GM23338 (cell line): ENCODE data around the gene DLG2. TPM values are rescaled to one million over a fixed set of nuclear protein-coding genes. Genes with fewer than 3 reads are reported as not detected.

ENCODE experiments used
- ATAC-seq: fragments of 200-7000 bp; cut with Tn5 transposase; 3 replicates; pipeline ENCODE4 v1.9.1; 2020
- DNase-seq: peaks from one replicate; pipeline ENCODE4 v3.0.0-alpha.2; 2015; ENCODE audit warnings: low spot score
- H2AFZ ChIP-seq: fragments of 200-600 bp; sonication (generic); 2 replicates; pipeline ENCODE4 v1.8.0; 2016; ENCODE audit warnings: antibody characterized with exemption, mild to moderate bottlenecking, moderate library complexity
- H3F3A ChIP-seq: fragments of 200-600 bp; sonication (generic); replicated peaks from 2 replicates; pipeline ENCODE4 v1.8.0; 2017; ENCODE audit warnings: antibody characterized with exemption, mixed run types, low read depth
- H3K27ac ChIP-seq: fragments of 200-600 bp; sonication (generic); 2 replicates; pipeline ENCODE4 v1.6.1; 2016; ENCODE audit warnings: low read depth
- H3K27me3 ChIP-seq: fragments of 200-600 bp; sonication (generic); 2 replicates; pipeline ENCODE4 v1.8.0; 2016; ENCODE audit warnings: mild to moderate bottlenecking, mixed run types, moderate library complexity; ENCODE audit not compliant: insufficient read depth
- H3K36me3 ChIP-seq: fragments of 200-600 bp; sonication (generic); 2 replicates; pipeline ENCODE4 v1.8.0; 2016; ENCODE audit warnings: mild to moderate bottlenecking; ENCODE audit not compliant: insufficient read depth
- H3K4me1 ChIP-seq: fragments of 200-600 bp; sonication (generic); 2 replicates; pipeline ENCODE4 v1.8.0; 2016; ENCODE audit warnings: mild to moderate bottlenecking, moderate library complexity; ENCODE audit not compliant: insufficient read depth
- H3K4me2 ChIP-seq: fragments of 200-600 bp; sonication (generic); 2 replicates; pipeline ENCODE4 v1.7.1; 2017; ENCODE audit warnings: mixed run types
- H3K4me3 ChIP-seq: fragments of 200-600 bp; sonication (generic); 2 replicates; pipeline ENCODE4 v1.6.1; 2016; ENCODE audit warnings: mixed run types
- H3K79me2 ChIP-seq: fragments of 200-600 bp; sonication (generic); replicated peaks from 2 replicates; pipeline ENCODE4 v1.8.0; 2017; ENCODE audit warnings: mild to moderate bottlenecking; ENCODE audit not compliant: insufficient read depth
- H3K9me2 ChIP-seq: fragments of 200-600 bp; sonication (generic); 2 replicates; pipeline ENCODE4 v1.8.0; 2017; ENCODE audit not compliant: insufficient read depth
- H4K20me1 ChIP-seq: fragments of 200-600 bp; sonication (generic); replicated peaks from 2 replicates; pipeline ENCODE4 v1.8.0; 2017; ENCODE audit warnings: mild to moderate bottlenecking; ENCODE audit not compliant: insufficient read depth
- H3K27ac Mint-ChIP-seq: 2 replicates; pipeline ENCODE4 v1.8.0; 2020; ENCODE audit warnings: inconsistent platforms, mild to moderate bottlenecking, moderate library complexity, mixed read lengths
- H3K27me3 Mint-ChIP-seq: 3 replicates; pipeline ENCODE4 v1.8.0; 2022; ENCODE audit warnings: low read depth, mild to moderate bottlenecking, moderate library complexity, mixed read lengths, inconsistent platforms; ENCODE audit not compliant: insufficient read depth, poor library complexity
- H3K36me3 Mint-ChIP-seq: 3 replicates; pipeline ENCODE4 v1.8.0; 2021; ENCODE audit warnings: low read depth, mild to moderate bottlenecking, inconsistent platforms, moderate library complexity, mixed read lengths
- H3K4me1 Mint-ChIP-seq: 3 replicates; pipeline ENCODE4 v1.8.0; 2020; ENCODE audit warnings: mild to moderate bottlenecking, inconsistent platforms, mixed read lengths
- H3K4me3 Mint-ChIP-seq: 3 replicates; pipeline ENCODE4 v1.8.0; 2021; ENCODE audit warnings: moderate library complexity, mild to moderate bottlenecking, inconsistent platforms, mixed read lengths
- H3K9me3 Mint-ChIP-seq: 3 replicates; pipeline ENCODE4 v1.8.0; 2020; ENCODE audit warnings: moderate library complexity, mild to moderate bottlenecking, inconsistent platforms, mixed read lengths
- CREB1 ChIP-seq: fragments of 250-450 bp; sonication (Bioruptor Pico); IDR thresholded peaks from 2 replicates; pipeline ENCODE4 v1.5.0; 2020; ENCODE audit warnings: low read depth, mild to moderate bottlenecking, moderate library complexity
- EZH2 ChIP-seq: fragments of 200-600 bp; sonication (generic); IDR thresholded peaks from one replicate; pipeline ENCODE4 v1.8.0; 2017; ENCODE audit warnings: antibody characterized with exemption, mild to moderate bottlenecking, low read depth; ENCODE audit not compliant: unreplicated experiment
- EZH2phosphoT487 ChIP-seq: fragments of 200-600 bp; sonication (generic); IDR thresholded peaks from one replicate; pipeline ENCODE4 v1.8.1; 2018; ENCODE audit warnings: antibody characterized with exemption; ENCODE audit not compliant: unreplicated experiment
- JUNB ChIP-seq: IDR thresholded peaks from one replicate; pipeline ENCODE4 v1.6.1; 2016; ENCODE audit warnings: antibody characterized with exemption; ENCODE audit not compliant: unreplicated experiment
- POLR2AphosphoS5 ChIP-seq: IDR thresholded peaks from 2 replicates; pipeline ENCODE4 v1.6.1; 2016; ENCODE audit warnings: antibody characterized with exemption, low read depth
- STAT1 ChIP-seq: IDR thresholded peaks from one replicate; pipeline ENCODE4 v1.6.1; 2016; ENCODE audit warnings: antibody characterized with exemption; ENCODE audit not compliant: unreplicated experiment
- ZNF114 ChIP-seq: fragments of 250-450 bp; sonication (Bioruptor Pico); IDR thresholded peaks from 2 replicates; pipeline ENCODE4 v1.5.0; 2020; ENCODE audit warnings: mild to moderate bottlenecking, moderate library complexity
- ZNF331 ChIP-seq: fragments of 250-450 bp; sonication (Bioruptor Pico); IDR thresholded peaks from 2 replicates; pipeline ENCODE4 v1.5.0; 2020; ENCODE audit warnings: low read depth, mild to moderate bottlenecking, moderate library complexity
- polyA plus RNA-seq: library from polyadenylated mRNA; unstranded; fragments of >200 nt; fragmentation: Nextera tagmentation; extraction: Ambion mirVana; gene quantifications from 2 replicates; pipeline ENCODE4 v1.2.1, GENCODE V29; 2016
- total RNA-seq: library from RNA; depleted of rRNA; stranded (reverse); fragments of >200 nt; shearing (Covaris generic); gene quantifications from 2 replicates; pipeline ENCODE4 v1.2.3, GENCODE V29; 2014
- TF ChIP-seq, protein P1 (sequence below), 2 experiments: fragments of 200-600 bp in 1 of 2; sonication (generic) in 1 of 2; conservative IDR thresholded peaks; 2 replicates each; pipeline versions ENCODE4 v1.5.1 to v1.6.1; 2016 to 2017; ENCODE audit warnings: antibody characterized with exemption in 2 of 2, low read depth in 2 of 2, mild to moderate bottlenecking in 2 of 2, moderate library complexity in 1 of 2
- TF ChIP-seq, protein P2 (sequence below): fragments of 250-450 bp; sonication (Bioruptor Pico); IDR thresholded peaks from 2 replicates; pipeline ENCODE4 v1.5.0; 2020; ENCODE audit warnings: mild to moderate bottlenecking, moderate library complexity
- TF ChIP-seq, protein P3 (sequence below): IDR thresholded peaks from one replicate; pipeline ENCODE4 v1.6.1; 2018; ENCODE audit warnings: antibody characterized with exemption; ENCODE audit not compliant: unreplicated experiment

DLG2 gene
- total and polyA plus RNA-seq, 2 experiments from 2014 or later, result 19.8 to 21.5 TPM

DNA sequence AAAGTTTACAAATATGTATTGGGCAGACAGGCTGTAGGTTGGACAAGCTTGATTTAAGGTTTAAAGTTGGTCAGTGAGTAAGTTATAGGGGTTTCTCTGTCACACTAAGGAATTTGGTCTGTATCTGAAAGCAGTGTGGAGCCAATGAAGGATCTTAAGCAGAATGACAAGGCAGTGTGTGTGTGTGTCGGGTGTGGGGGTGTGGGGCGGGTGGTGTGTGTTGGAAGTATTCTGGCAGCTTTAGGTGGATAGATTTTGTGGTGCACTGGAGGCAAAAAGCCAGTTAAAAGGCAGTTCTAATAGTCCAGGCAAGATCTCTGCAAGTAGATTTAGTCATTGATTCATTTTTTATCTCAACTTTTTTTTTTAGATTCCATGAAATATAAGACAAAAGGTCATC is 1334.2 kb downstream of the DLG2 start:
- Mint-ChIP-seq H3K36me3 (no peaks in the 10 kb centered on the region), H3K4me1 (no peaks in the 10 kb centered on the region; the same call in 2 of the 3 replicates), H3K9me3 (no peaks in the 10 kb centered on the region), H3K4me3 (no peak overlapping the region), H3K27ac (peak overlapping the region; percentile 20; the same call in 1 of the 2 replicates), H3K27me3 (no peaks in the 10 kb centered on the region)
- DNase-seq, result no peak
- TF ChIP-seq, protein P1, sequence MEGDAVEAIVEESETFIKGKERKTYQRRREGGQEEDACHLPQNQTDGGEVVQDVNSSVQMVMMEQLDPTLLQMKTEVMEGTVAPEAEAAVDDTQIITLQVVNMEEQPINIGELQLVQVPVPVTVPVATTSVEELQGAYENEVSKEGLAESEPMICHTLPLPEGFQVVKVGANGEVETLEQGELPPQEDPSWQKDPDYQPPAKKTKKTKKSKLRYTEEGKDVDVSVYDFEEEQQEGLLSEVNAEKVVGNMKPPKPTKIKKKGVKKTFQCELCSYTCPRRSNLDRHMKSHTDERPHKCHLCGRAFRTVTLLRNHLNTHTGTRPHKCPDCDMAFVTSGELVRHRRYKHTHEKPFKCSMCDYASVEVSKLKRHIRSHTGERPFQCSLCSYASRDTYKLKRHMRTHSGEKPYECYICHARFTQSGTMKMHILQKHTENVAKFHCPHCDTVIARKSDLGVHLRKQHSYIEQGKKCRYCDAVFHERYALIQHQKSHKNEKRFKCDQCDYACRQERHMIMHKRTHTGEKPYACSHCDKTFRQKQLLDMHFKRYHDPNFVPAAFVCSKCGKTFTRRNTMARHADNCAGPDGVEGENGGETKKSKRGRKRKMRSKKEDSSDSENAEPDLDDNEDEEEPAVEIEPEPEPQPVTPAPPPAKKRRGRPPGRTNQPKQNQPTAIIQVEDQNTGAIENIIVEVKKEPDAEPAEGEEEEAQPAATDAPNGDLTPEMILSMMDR (conservative IDR thresholded peaks at IDR 0.05; ENCODE audit: low read depth in 2 of 2), result no peak
- TF ChIP-seq CREB1 (CRISPR knock-in tag) (no peak), JUNB (no peak), EZH2phosphoT487 (no peak), ZNF114 (no peak), EZH2 (no peak), ZNF331 (CRISPR knock-in tag) (no peak), STAT1 (no peak), POLR2AphosphoS5 (no peak)
- TF ChIP-seq, protein P2, sequence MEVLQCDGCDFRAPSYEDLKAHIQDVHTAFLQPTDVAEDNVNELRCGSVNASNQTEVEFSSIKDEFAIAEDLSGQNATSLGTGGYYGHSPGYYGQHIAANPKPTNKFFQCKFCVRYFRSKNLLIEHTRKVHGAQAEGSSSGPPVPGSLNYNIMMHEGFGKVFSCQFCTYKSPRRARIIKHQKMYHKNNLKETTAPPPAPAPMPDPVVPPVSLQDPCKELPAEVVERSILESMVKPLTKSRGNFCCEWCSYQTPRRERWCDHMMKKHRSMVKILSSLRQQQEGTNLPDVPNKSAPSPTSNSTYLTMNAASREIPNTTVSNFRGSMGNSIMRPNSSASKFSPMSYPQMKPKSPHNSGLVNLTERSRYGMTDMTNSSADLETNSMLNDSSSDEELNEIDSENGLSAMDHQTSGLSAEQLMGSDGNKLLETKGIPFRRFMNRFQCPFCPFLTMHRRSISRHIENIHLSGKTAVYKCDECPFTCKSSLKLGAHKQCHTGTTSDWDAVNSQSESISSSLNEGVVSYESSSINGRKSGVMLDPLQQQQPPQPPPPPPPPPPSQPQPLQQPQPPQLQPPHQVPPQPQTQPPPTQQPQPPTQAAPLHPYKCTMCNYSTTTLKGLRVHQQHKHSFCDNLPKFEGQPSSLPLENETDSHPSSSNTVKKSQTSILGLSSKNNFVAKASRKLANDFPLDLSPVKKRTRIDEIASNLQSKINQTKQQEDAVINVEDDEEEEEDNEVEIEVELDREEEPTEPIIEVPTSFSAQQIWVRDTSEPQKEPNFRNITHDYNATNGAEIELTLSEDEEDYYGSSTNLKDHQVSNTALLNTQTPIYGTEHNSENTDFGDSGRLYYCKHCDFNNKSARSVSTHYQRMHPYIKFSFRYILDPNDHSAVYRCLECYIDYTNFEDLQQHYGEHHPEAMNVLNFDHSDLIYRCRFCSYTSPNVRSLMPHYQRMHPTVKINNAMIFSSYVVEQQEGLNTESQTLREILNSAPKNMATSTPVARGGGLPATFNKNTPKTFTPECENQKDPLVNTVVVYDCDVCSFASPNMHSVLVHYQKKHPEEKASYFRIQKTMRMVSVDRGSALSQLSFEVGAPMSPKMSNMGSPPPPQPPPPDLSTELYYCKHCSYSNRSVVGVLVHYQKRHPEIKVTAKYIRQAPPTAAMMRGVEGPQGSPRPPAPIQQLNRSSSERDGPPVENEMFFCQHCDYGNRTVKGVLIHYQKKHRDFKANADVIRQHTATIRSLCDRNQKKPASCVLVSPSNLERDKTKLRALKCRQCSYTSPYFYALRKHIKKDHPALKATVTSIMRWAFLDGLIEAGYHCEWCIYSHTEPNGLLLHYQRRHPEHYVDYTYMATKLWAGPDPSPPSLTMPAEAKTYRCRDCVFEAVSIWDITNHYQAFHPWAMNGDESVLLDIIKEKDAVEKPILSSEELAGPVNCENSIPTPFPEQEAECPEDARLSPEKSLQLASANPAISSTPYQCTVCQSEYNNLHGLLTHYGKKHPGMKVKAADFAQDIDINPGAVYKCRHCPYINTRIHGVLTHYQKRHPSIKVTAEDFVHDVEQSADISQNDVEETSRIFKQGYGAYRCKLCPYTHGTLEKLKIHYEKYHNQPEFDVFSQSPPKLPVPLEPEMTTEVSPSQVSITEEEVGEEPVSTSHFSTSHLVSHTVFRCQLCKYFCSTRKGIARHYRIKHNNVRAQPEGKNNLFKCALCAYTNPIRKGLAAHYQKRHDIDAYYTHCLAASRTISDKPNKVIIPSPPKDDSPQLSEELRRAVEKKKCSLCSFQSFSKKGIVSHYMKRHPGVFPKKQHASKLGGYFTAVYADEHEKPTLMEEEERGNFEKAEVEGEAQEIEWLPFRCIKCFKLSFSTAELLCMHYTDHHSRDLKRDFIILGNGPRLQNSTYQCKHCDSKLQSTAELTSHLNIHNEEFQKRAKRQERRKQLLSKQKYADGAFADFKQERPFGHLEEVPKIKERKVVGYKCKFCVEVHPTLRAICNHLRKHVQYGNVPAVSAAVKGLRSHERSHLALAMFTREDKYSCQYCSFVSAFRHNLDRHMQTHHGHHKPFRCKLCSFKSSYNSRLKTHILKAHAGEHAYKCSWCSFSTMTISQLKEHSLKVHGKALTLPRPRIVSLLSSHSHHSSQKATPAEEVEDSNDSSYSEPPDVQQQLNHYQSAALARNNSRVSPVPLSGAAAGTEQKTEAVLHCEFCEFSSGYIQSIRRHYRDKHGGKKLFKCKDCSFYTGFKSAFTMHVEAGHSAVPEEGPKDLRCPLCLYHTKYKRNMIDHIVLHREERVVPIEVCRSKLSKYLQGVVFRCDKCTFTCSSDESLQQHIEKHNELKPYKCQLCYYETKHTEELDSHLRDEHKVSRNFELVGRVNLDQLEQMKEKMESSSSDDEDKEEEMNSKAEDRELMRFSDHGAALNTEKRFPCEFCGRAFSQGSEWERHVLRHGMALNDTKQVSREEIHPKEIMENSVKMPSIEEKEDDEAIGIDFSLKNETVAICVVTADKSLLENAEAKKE (CRISPR knock-in tag), result no peak
- TF ChIP-seq, protein P3, sequence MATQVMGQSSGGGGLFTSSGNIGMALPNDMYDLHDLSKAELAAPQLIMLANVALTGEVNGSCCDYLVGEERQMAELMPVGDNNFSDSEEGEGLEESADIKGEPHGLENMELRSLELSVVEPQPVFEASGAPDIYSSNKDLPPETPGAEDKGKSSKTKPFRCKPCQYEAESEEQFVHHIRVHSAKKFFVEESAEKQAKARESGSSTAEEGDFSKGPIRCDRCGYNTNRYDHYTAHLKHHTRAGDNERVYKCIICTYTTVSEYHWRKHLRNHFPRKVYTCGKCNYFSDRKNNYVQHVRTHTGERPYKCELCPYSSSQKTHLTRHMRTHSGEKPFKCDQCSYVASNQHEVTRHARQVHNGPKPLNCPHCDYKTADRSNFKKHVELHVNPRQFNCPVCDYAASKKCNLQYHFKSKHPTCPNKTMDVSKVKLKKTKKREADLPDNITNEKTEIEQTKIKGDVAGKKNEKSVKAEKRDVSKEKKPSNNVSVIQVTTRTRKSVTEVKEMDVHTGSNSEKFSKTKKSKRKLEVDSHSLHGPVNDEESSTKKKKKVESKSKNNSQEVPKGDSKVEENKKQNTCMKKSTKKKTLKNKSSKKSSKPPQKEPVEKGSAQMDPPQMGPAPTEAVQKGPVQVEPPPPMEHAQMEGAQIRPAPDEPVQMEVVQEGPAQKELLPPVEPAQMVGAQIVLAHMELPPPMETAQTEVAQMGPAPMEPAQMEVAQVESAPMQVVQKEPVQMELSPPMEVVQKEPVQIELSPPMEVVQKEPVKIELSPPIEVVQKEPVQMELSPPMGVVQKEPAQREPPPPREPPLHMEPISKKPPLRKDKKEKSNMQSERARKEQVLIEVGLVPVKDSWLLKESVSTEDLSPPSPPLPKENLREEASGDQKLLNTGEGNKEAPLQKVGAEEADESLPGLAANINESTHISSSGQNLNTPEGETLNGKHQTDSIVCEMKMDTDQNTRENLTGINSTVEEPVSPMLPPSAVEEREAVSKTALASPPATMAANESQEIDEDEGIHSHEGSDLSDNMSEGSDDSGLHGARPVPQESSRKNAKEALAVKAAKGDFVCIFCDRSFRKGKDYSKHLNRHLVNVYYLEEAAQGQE, result no peak
- Histone ChIP-seq H3K4me3 (no peak overlapping the region), H3F3A (no peaks in the 10 kb centered on the region), H3K36me3 (no peaks in the 10 kb centered on the region), H3K27ac (no peak overlapping the region), H2AFZ (no peak overlapping the region), H3K9me2 (no peaks in the 10 kb centered on the region), H3K4me1 (no peaks in the 10 kb centered on the region), H4K20me1 (no peaks in the 10 kb centered on the region), H3K4me2 (no peak overlapping the region), H3K27me3 (no peaks in the 10 kb centered on the region), H3K79me2 (no peaks in the 10 kb centered on the region)
- no peak for ATAC-seq
